Suprapubic skin (tissue), 4 donors: Measurements from ENCODE around the gene RAB31.

Experiments
- CTCF ChIP-seq, 2 donors: fragments of 200-600 bp in 1 of 2; fragments of 450-650 bp in 1 of 2; sonication (generic) in 1 of 2; IDR thresholded peaks; one replicate each; pipeline ENCODE4 v1.5.1; 2016 to 2019; ENCODE audit warnings: antibody characterized with exemption in 2 of 2, mild to moderate bottlenecking in 1 of 2, moderate library complexity in 1 of 2
- EP300 ChIP-seq: sonication (generic); formaldehyde crosslinking; IDR thresholded peaks from one replicate; pipeline ENCODE4 v1.6.1; 2017; ENCODE audit warnings: antibody characterized with exemption
- POLR2A ChIP-seq, 2 donors: fragments of 450-650 bp; IDR thresholded peaks; one replicate each; pipeline ENCODE4 v1.6.1; 2017; ENCODE audit warnings: antibody characterized with exemption in 2 of 2, mild to moderate bottlenecking in 2 of 2, moderate library complexity in 2 of 2
- POLR2AphosphoS5 ChIP-seq, 3 donors: sonication (generic); formaldehyde crosslinking; IDR thresholded peaks; one replicate each; pipeline ENCODE4 v1.6.1; 2017; ENCODE audit warnings: antibody characterized with exemption in 3 of 3

GRCh38 chr18:9839853-9840252 is 131.8 kb downstream of the RAB31 start:
- TF ChIP-seq CTCF (IDR thresholded peaks at IDR 0.05) (no peak), POLR2A (IDR thresholded peaks at IDR 0.05) (no peak), POLR2AphosphoS5 (IDR thresholded peaks at IDR 0.05) (no peak), EP300 (no peak)
